GM12878 (cell line): Measurements from ENCODE around the gene USPL1. TPM values are rescaled to one million over a fixed set of nuclear protein-coding genes. Genes with fewer than 3 reads are reported as not detected.
"Not testable (repeated sequence)": the region's sequence is repeated elsewhere in the genome, so short reads cannot be mapped to it uniquely, and the experiment has no call there.

Experiments
- ATAC-seq: fragments of 200-7000 bp; cut with Tn5 transposase; 3 replicates; pipeline ENCODE4 v1.9.1; 2020; ENCODE audit warnings: mild to moderate bottlenecking, moderate library complexity
- BruUV-seq: library from RNA; stranded (reverse); fragments of 400-500 nt; replicated peaks from 2 replicates; lab custom pipeline; 2021; lab: Mats Ljungman, UMichigan
- CTCF ChIA-PET: fragments of 300-600 bp; sonication (Branson Sonifier 250); formaldehyde crosslinking; extraction: SDS; loops from one replicate; lab custom pipeline; 2021; ENCODE audit warnings: inconsistent platforms; lab: Yijun Ruan, JAX
- POLR2A ChIA-PET: fragments of 350-600 bp; formaldehyde crosslinking; extraction: SDS; loops from one replicate; lab custom pipeline; 2021; ENCODE audit warnings: inconsistent platforms; lab: Charles Lee
- RAD21 ChIA-PET: fragments of 300-600 bp; sonication (Branson Sonifier 250); formaldehyde crosslinking; loops from one replicate; lab custom pipeline; 2023; ENCODE audit warnings: antibody characterized with exemption; ENCODE audit not compliant: unreplicated experiment; lab: Charles Lee
- SMC1A ChIA-PET: fragments of 300-600 bp; sonication (Branson Sonifier 250); formaldehyde crosslinking; loops from one replicate; lab custom pipeline; 2023; ENCODE audit not compliant: unreplicated experiment, uncharacterized antibody; lab: Charles Lee
- DNase-seq: peaks from one replicate; pipeline ENCODE4 v3.0.0-alpha.2; 2011; ENCODE audit warnings: low read depth, low spot score
- FAIRE-seq: peaks from 3 replicates; lab custom pipeline; 2011; peaks lifted over from hg19 to GRCh38; lab: Jason Lieb, UNC
- H2AFZ ChIP-seq: 2 replicates; pipeline ENCODE4 v1.6.0; 2011; ENCODE audit warnings: low read depth, low read length, control low read depth; ENCODE audit not compliant: control insufficient read depth
- H3K27ac ChIP-seq: 2 replicates; pipeline ENCODE4 v1.5.1; 2011; ENCODE audit warnings: control low read depth; ENCODE audit not compliant: control insufficient read depth, insufficient read depth
- H3K27me3 ChIP-seq, 2 experiments: replicated peaks in 1 of 2; 2 replicates each; pipeline versions ENCODE4 v1.6.0 to v1.6.1; 2011; ENCODE audit warnings: low read length in 1 of 2; ENCODE audit not compliant: control insufficient read depth in 2 of 2, insufficient read depth in 2 of 2
- H3K36me3 ChIP-seq, 2 experiments: 2 replicates each; pipeline ENCODE4 v1.5.1; 2011; ENCODE audit warnings: low read length in 1 of 2; ENCODE audit not compliant: control insufficient read depth in 2 of 2, insufficient read depth in 2 of 2
- H3K4me1 ChIP-seq: 2 replicates; pipeline ENCODE4 v1.6.1; 2011; ENCODE audit warnings: mild to moderate bottlenecking, low read length, moderate library complexity, mixed read lengths; ENCODE audit not compliant: control insufficient read depth, insufficient read depth
- H3K4me2 ChIP-seq: 2 replicates; pipeline ENCODE4 v1.6.0; 2011; ENCODE audit warnings: control low read depth; ENCODE audit not compliant: control insufficient read depth, insufficient read depth
- H3K4me3 ChIP-seq: fragments of 200-600 bp; sonication (generic); 2 replicates; pipeline ENCODE4 v1.5.1; 2016
- H3K79me2 ChIP-seq: 2 replicates; pipeline ENCODE4 v1.6.0; 2011; ENCODE audit warnings: low read length; ENCODE audit not compliant: control insufficient read depth, insufficient read depth
- H3K9ac ChIP-seq: 2 replicates; pipeline ENCODE4 v1.8.0; 2011; ENCODE audit warnings: low read length, control low read depth, mixed read lengths; ENCODE audit not compliant: control insufficient read depth, insufficient read depth
- H3K9me3 ChIP-seq: replicated peaks from 3 replicates; pipeline ENCODE4 v1.5.1; 2011; ENCODE audit warnings: mild to moderate bottlenecking, low read length; ENCODE audit not compliant: control insufficient read depth, insufficient read depth
- H4K20me1 ChIP-seq: 2 replicates; pipeline ENCODE4 v1.6.0; 2011; ENCODE audit not compliant: control insufficient read depth, insufficient read depth
- CBFB ChIP-seq: IDR thresholded peaks from 2 replicates; pipeline ENCODE4 v1.6.1; 2016; ENCODE audit warnings: antibody characterized with exemption, low read depth
- CUX1 ChIP-seq: IDR thresholded peaks from 2 replicates; pipeline ENCODE4 v1.6.1; 2012; ENCODE audit warnings: improper control_type of control experiment, low read depth, low read length; ENCODE audit not compliant: insufficient replicate concordance
- FOXK2 ChIP-seq: fragments of 450-650 bp; IDR thresholded peaks from 2 replicates; pipeline ENCODE4 v1.6.1; 2017; ENCODE audit warnings: mild to moderate bottlenecking, moderate library complexity
- HDAC2 ChIP-seq: fragments of 200-600 bp; sonication (generic); IDR thresholded peaks from 2 replicates; pipeline ENCODE4 v1.6.1; 2017
- IKZF1 ChIP-seq: fragments of 450-650 bp; conservative IDR thresholded peaks from 2 replicates; pipeline ENCODE4 v1.6.1; 2017; ENCODE audit warnings: antibody characterized with exemption, mild to moderate bottlenecking
- NR2C2 ChIP-seq: IDR thresholded peaks from 2 replicates; pipeline ENCODE4 v1.6.1; 2011; ENCODE audit warnings: borderline replicate concordance, low read depth; ENCODE audit not compliant: control insufficient read depth, insufficient read length
- RBBP5 ChIP-seq: fragments of 200-600 bp; sonication (generic); conservative IDR thresholded peaks from 2 replicates; pipeline ENCODE4 v1.6.1; 2016
- RFX5 ChIP-seq: IDR thresholded peaks from 2 replicates; pipeline ENCODE4 v1.6.1; 2011; ENCODE audit warnings: low read depth, low read length, improper control_type of control experiment
- SKIL ChIP-seq: fragments of 450-650 bp; IDR thresholded peaks from 2 replicates; pipeline ENCODE4 v1.6.1; 2017; ENCODE audit warnings: mild to moderate bottlenecking, low read depth, inconsistent platforms; ENCODE audit not compliant: poor library complexity, severe bottlenecking
- SMAD5 ChIP-seq: IDR thresholded peaks from 2 replicates; pipeline ENCODE4 v1.6.1; 2016; ENCODE audit warnings: antibody characterized with exemption, low read depth
- WGBS: methylation state at CpG from one replicate; pipeline ENCODE4 v1.1.6; 2016; ENCODE audit warnings: low lambda C conversion rate; ENCODE audit not compliant: insufficient replicate concordance, insufficient coverage; ENCODE audit errors: missing lambda C conversion rate; 5-methylcytosine and 5-hydroxymethylcytosine counted together
- in situ Hi-C: fragments of 300-500 bp; cut with MboI; formaldehyde crosslinking; loops from 9 replicates; pipeline ENCODE4 v1.14.3; 2018; ENCODE audit warnings: mixed read lengths
- intact Hi-C: fragments of 100-400 bp; cut with micrococcal nuclease; formaldehyde crosslinking; loops from one replicate; pipeline ENCODE4 v1.14.2; 2022; ENCODE audit not compliant: unreplicated experiment
- polyA plus RNA-seq, 11 experiments: library from polyadenylated mRNA; depleted of rRNA in 4 of 11; unstranded in 6 of 11; stranded (reverse) in 5 of 11; fragments of >200 nt; fragmentation: Nextera tagmentation in 4 of 11; fragmentation: Illumina TruSeq in 1 of 11; extraction: Ambion mirVana in 4 of 11; extraction: Trizol in 1 of 11; gene quantifications; 1 replicate in 1 of 11; 2 replicates in 10 of 11; pipeline versions ENCODE4 v1.2.1 to v1.2.3, GENCODE V29; 2011 to 2016; ENCODE audit warnings: inconsistent platforms in 2 of 11, missing spikeins in 2 of 11, low read depth in 1 of 11
- total RNA-seq, 4 experiments: library from RNA; depleted of rRNA in 3 of 4; stranded (reverse); fragments of >200 nt in 3 of 4; fragmentation: Illumina TruSeq in 1 of 4; extraction: Trizol in 1 of 4; gene quantifications; 2 replicates each; pipeline versions ENCODE4 v1.2.1 to v1.2.3, GENCODE V29; 2013 to 2021

USPL1 gene
- total and polyA plus RNA-seq, 10 of the 15 experiments (the other 5 are each of a cell fraction or from before 2014, with no cell fraction given) = 7.9 to 23.2 (median 15.8) TPM

GRCh38 chr13:30648522-30649012 lies 30.8 kb downstream of the USPL1 start:
- WGBS = 94% methylated on average over 4 of the region's 4 CpGs
- POLR2A ChIA-PET = interaction anchor here (1.0 kb wide), 1 partner anchor 32 kb away, joined by 3 read pairs; no protein-coding TSS in a partner anchor
- Histone ChIP-seq H3K4me2 (no peak overlapping the region), H3K27me3 (no peaks in the 10 kb centered on the region), H3K4me1 (no peaks in the 10 kb centered on the region), H4K20me1 (no peaks in the 10 kb centered on the region), H2AFZ (no peak overlapping the region), H3K9ac (no peak overlapping the region), H3K36me3 (peaks cover 4 to 25% of the 10 kb centered on the region in 2 experiments; a peak in 3 of 4 replicates), H3K79me2 (no peaks in the 10 kb centered on the region), H3K4me3 (no peak overlapping the region), H3K9me3 (no peaks in the 10 kb centered on the region), H3K27ac (no peak overlapping the region)
- CTCF ChIA-PET = no interaction called here
- SMC1A ChIA-PET = no interaction called here
- in situ Hi-C loops (no loop called here), intact Hi-C loops (no loop called here)
- FAIRE-seq = no peak
- no TSS peak for BruUV-seq
- RAD21 ChIA-PET = no interaction called here
- ATAC-seq = no peak
- TF ChIP-seq HDAC2 (no peak), CUX1 (no peak), RBBP5 (no peak), SKIL (no peak), FOXK2 (no peak), CBFB (no peak), NR2C2 (no peak), SMAD5 (no peak), RFX5 (no peak), IKZF1 (no peak)
- no peak for DNase-seq

GRCh38 chr13:30651648-30652047 lies 33.9 kb downstream of the USPL1 start:
- H3K4me2 ChIP-seq, ATAC-seq, H4K20me1 ChIP-seq, DNase-seq, H3K27me3 ChIP-seq, H3K79me2 ChIP-seq, intact Hi-C loops, FAIRE-seq, H3K4me1 ChIP-seq, in situ Hi-C loops, BruUV-seq, CTCF ChIA-PET, H3K9ac ChIP-seq, H3K27ac ChIP-seq, H2AFZ ChIP-seq, H3K9me3 ChIP-seq, H3K4me3 ChIP-seq: not testable (repeated sequence)
- ChIA-PET POLR2A (interaction anchor here (1.9 kb wide), 1 partner anchor 36 kb away, joined by 6 read pairs; no protein-coding TSS in a partner anchor), SMC1A (interaction anchor here (2.8 kb wide), 1 partner anchor 16 kb away, joined by 7 read pairs; no protein-coding TSS in a partner anchor), RAD21 (interaction anchor here (0.6 kb wide), 1 partner anchor 189 kb away, joined by 3 read pairs; no protein-coding TSS in a partner anchor)
- 75% methylated on average over 5 of the region's 5 CpGs for WGBS
- peaks cover 1 to 31% of the 10 kb centered on the region in 2 experiments; a peak in 3 of 4 replicates for H3K36me3 ChIP-seq
